GM12878 (cell line): Measurements from ENCODE around the gene DCBLD2. TPM values are rescaled to one million over a fixed set of nuclear protein-coding genes. Genes with fewer than 3 reads are reported as not detected.

ENCODE experiments used
- ATAC-seq: fragments of 200-7000 bp; cut with Tn5 transposase; 3 replicates; pipeline ENCODE4 v1.9.1; 2020; ENCODE audit warnings: mild to moderate bottlenecking, moderate library complexity
- BruUV-seq: library from RNA; stranded (reverse); fragments of 400-500 nt; replicated peaks from 2 replicates; lab custom pipeline; 2021; lab: Mats Ljungman, UMichigan
- CTCF ChIA-PET: fragments of 300-600 bp; sonication (Branson Sonifier 250); formaldehyde crosslinking; extraction: SDS; loops from one replicate; lab custom pipeline; 2021; ENCODE audit warnings: inconsistent platforms; lab: Yijun Ruan, JAX
- POLR2A ChIA-PET: fragments of 350-600 bp; formaldehyde crosslinking; extraction: SDS; loops from one replicate; lab custom pipeline; 2021; ENCODE audit warnings: inconsistent platforms; lab: Charles Lee
- RAD21 ChIA-PET: fragments of 300-600 bp; sonication (Branson Sonifier 250); formaldehyde crosslinking; loops from one replicate; lab custom pipeline; 2023; ENCODE audit warnings: antibody characterized with exemption; ENCODE audit not compliant: unreplicated experiment; lab: Charles Lee
- SMC1A ChIA-PET: fragments of 300-600 bp; sonication (Branson Sonifier 250); formaldehyde crosslinking; loops from one replicate; lab custom pipeline; 2023; ENCODE audit not compliant: unreplicated experiment, uncharacterized antibody; lab: Charles Lee
- DNase-seq: peaks from one replicate; pipeline ENCODE4 v3.0.0-alpha.2; 2011; ENCODE audit warnings: low read depth, low spot score
- FAIRE-seq: peaks from 3 replicates; lab custom pipeline; 2011; peaks lifted over from hg19 to GRCh38; lab: Jason Lieb, UNC
- H2AFZ ChIP-seq: 2 replicates; pipeline ENCODE4 v1.6.0; 2011; ENCODE audit warnings: low read depth, low read length, control low read depth; ENCODE audit not compliant: control insufficient read depth
- H3K27ac ChIP-seq: 2 replicates; pipeline ENCODE4 v1.5.1; 2011; ENCODE audit warnings: control low read depth; ENCODE audit not compliant: control insufficient read depth, insufficient read depth
- H3K27me3 ChIP-seq, 2 experiments: replicated peaks in 1 of 2; 2 replicates each; pipeline versions ENCODE4 v1.6.0 to v1.6.1; 2011; ENCODE audit warnings: low read length in 1 of 2; ENCODE audit not compliant: control insufficient read depth in 2 of 2, insufficient read depth in 2 of 2
- H3K36me3 ChIP-seq, 2 experiments: 2 replicates each; pipeline ENCODE4 v1.5.1; 2011; ENCODE audit warnings: low read length in 1 of 2; ENCODE audit not compliant: control insufficient read depth in 2 of 2, insufficient read depth in 2 of 2
- H3K4me1 ChIP-seq: 2 replicates; pipeline ENCODE4 v1.6.1; 2011; ENCODE audit warnings: mild to moderate bottlenecking, low read length, moderate library complexity, mixed read lengths; ENCODE audit not compliant: control insufficient read depth, insufficient read depth
- H3K4me2 ChIP-seq: 2 replicates; pipeline ENCODE4 v1.6.0; 2011; ENCODE audit warnings: control low read depth; ENCODE audit not compliant: control insufficient read depth, insufficient read depth
- H3K4me3 ChIP-seq: fragments of 200-600 bp; sonication (generic); 2 replicates; pipeline ENCODE4 v1.5.1; 2016
- H3K79me2 ChIP-seq: 2 replicates; pipeline ENCODE4 v1.6.0; 2011; ENCODE audit warnings: low read length; ENCODE audit not compliant: control insufficient read depth, insufficient read depth
- H3K9ac ChIP-seq: 2 replicates; pipeline ENCODE4 v1.8.0; 2011; ENCODE audit warnings: low read length, control low read depth, mixed read lengths; ENCODE audit not compliant: control insufficient read depth, insufficient read depth
- H3K9me3 ChIP-seq: replicated peaks from 3 replicates; pipeline ENCODE4 v1.5.1; 2011; ENCODE audit warnings: mild to moderate bottlenecking, low read length; ENCODE audit not compliant: control insufficient read depth, insufficient read depth
- H4K20me1 ChIP-seq: 2 replicates; pipeline ENCODE4 v1.6.0; 2011; ENCODE audit not compliant: control insufficient read depth, insufficient read depth
- ASH2L ChIP-seq: fragments of 300-600, 200-600 bp; sonication (generic); IDR thresholded peaks from 2 replicates; pipeline ENCODE4 v1.6.1; 2017; ENCODE audit warnings: low read depth, mild to moderate bottlenecking, borderline replicate concordance
- CREM ChIP-seq: IDR thresholded peaks from 2 replicates; pipeline ENCODE4 v1.6.1; 2014; ENCODE audit warnings: antibody characterized with exemption, low read depth
- DPF2 ChIP-seq: fragments of 450-650 bp; IDR thresholded peaks from 2 replicates; pipeline ENCODE4 v1.6.1; 2017; ENCODE audit warnings: mild to moderate bottlenecking
- EGR1 ChIP-seq, 2 experiments: IDR thresholded peaks; 1 replicate in 1 of 2; 2 replicates in 1 of 2; pipeline ENCODE4 v1.6.1; 2011 to 2012; ENCODE audit warnings: low read depth in 2 of 2, low read length in 2 of 2, borderline replicate concordance in 1 of 2, mild to moderate bottlenecking in 1 of 2, moderate library complexity in 1 of 2
- RCOR1 ChIP-seq: conservative IDR thresholded peaks from 2 replicates; pipeline ENCODE4 v1.6.1; 2012; ENCODE audit warnings: low read depth, low read length, improper control_type of control experiment
- TCF3 ChIP-seq: IDR thresholded peaks from 2 replicates; pipeline ENCODE4 v1.6.1; 2012; ENCODE audit warnings: low read depth, mild to moderate bottlenecking, low read length, borderline replicate concordance; ENCODE audit not compliant: insufficient read depth
- ZNF384 ChIP-seq: IDR thresholded peaks from 2 replicates; pipeline ENCODE4 v1.6.1; 2012; ENCODE audit warnings: low read depth, mild to moderate bottlenecking, low read length, improper control_type of control experiment, borderline replicate concordance
- WGBS: methylation state at CpG from one replicate; pipeline ENCODE4 v1.1.6; 2016; ENCODE audit warnings: low lambda C conversion rate; ENCODE audit not compliant: insufficient replicate concordance, insufficient coverage; ENCODE audit errors: missing lambda C conversion rate; 5-methylcytosine and 5-hydroxymethylcytosine counted together
- in situ Hi-C: fragments of 300-500 bp; cut with MboI; formaldehyde crosslinking; loops from 9 replicates; pipeline ENCODE4 v1.14.3; 2018; ENCODE audit warnings: mixed read lengths
- intact Hi-C: fragments of 100-400 bp; cut with micrococcal nuclease; formaldehyde crosslinking; loops from one replicate; pipeline ENCODE4 v1.14.2; 2022; ENCODE audit not compliant: unreplicated experiment
- polyA plus RNA-seq, 11 experiments: library from polyadenylated mRNA; depleted of rRNA in 4 of 11; unstranded in 6 of 11; stranded (reverse) in 5 of 11; fragments of >200 nt; fragmentation: Nextera tagmentation in 4 of 11; fragmentation: Illumina TruSeq in 1 of 11; extraction: Ambion mirVana in 4 of 11; extraction: Trizol in 1 of 11; gene quantifications; 1 replicate in 1 of 11; 2 replicates in 10 of 11; pipeline versions ENCODE4 v1.2.1 to v1.2.3, GENCODE V29; 2011 to 2016; ENCODE audit warnings: inconsistent platforms in 2 of 11, missing spikeins in 2 of 11, low read depth in 1 of 11
- total RNA-seq, 4 experiments: library from RNA; depleted of rRNA in 3 of 4; stranded (reverse); fragments of >200 nt in 3 of 4; fragmentation: Illumina TruSeq in 1 of 4; extraction: Trizol in 1 of 4; gene quantifications; 2 replicates each; pipeline versions ENCODE4 v1.2.1 to v1.2.3, GENCODE V29; 2013 to 2021

Gene DCBLD2
- total and polyA plus RNA-seq, 10 of the 15 experiments (the other 5 are each of a cell fraction or from before 2014, with no cell fraction given): 1.6 to 5.9 (median 4.7) TPM

DNA sequence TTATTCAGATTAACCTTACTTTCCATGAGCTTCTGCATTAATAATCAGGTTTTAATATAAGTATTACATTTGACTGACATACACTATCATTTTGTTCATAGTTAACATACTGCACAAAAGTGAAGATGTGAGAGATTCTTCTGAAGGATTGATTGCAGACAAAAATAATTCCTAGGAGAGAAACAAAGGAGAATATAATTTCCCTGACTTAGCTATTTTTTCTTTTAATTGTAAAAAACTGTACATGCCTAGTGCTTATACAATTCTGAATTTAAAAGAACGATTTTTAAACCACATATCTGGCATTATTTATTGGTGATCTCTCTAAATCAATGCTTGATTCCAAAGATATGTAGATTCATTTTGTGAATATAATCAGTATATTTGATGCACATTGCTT lies 11.0 kb upstream of the DCBLD2 start:
- H3K79me2 ChIP-seq: no peaks in the 10 kb centered on the region
- no peak overlapping the region for H3K9ac ChIP-seq
- no TSS peak for BruUV-seq
- TF ChIP-seq ASH2L (no peak), DPF2 (no peak), EGR1 (IDR thresholded peaks at IDR 0.05; ENCODE audit: borderline replicate concordance in 1 of 2, low read depth in 2 of 2, low read length in 2 of 2) (no peak), RCOR1 (no peak), TCF3 (no peak)
- intact Hi-C loops: no loop called here
- ATAC-seq (no peak), FAIRE-seq (no peak), DNase-seq (no peak)
- no peak overlapping the region for H3K4me3 ChIP-seq
- ChIA-PET SMC1A (no interaction called here), POLR2A (no interaction called here), RAD21 (no interaction called here), CTCF (interaction anchor here (1.0 kb wide), 1 partner anchor 11 kb away, joined by 4 read pairs; the partner anchor contains the start of gene DCBLD2)
- H3K9me3 ChIP-seq: no peaks in the 10 kb centered on the region; the same call in 2 of the 3 replicates
- H3K27ac ChIP-seq: no peak overlapping the region
- in situ Hi-C loops: no loop called here
- WGBS: 0% methylated on average over 1 of the region's 1 CpG
- no peaks in the 10 kb centered on the region for H3K36me3 ChIP-seq
- no peaks in the 10 kb centered on the region for H4K20me1 ChIP-seq
- no peak overlapping the region for H2AFZ ChIP-seq
- H3K4me1 ChIP-seq: no peaks in the 10 kb centered on the region
- no peaks in the 10 kb centered on the region for H3K27me3 ChIP-seq
- H3K4me2 ChIP-seq: no peak overlapping the region

DNA sequence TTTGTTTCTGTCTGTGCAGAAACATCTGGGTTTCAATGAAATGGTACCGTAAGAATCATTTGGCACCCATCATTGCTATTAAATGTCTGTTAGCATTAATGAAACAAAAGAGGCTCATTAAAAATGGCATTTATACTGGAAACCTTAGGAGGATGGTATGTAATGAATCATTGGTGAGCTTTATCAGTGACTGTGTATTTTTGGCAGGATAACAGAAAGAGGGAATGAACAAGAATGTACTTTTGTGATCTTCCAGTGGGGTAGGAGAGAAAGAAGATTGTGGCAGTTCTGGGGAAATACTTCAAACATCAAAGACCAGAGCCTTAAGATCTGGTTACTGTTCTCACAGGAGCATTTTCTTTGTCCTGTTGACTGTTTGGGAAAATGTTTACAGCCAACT lies 4.7 kb upstream of the DCBLD2 start:
- Histone ChIP-seq H3K27ac (no peak overlapping the region), H3K27me3 (no peaks in the 10 kb centered on the region), H3K79me2 (no peaks in the 10 kb centered on the region; the same call in 1 of the 2 replicates), H3K9me3 (no peaks in the 10 kb centered on the region; the same call in 2 of the 3 replicates), H3K9ac (no peak overlapping the region), H2AFZ (no peak overlapping the region), H4K20me1 (no peaks in the 10 kb centered on the region), H3K4me2 (no peak overlapping the region), H3K4me1 (no peaks in the 10 kb centered on the region), H3K36me3 (no peaks in the 10 kb centered on the region), H3K4me3 (no peak overlapping the region)
- CTCF ChIA-PET: no interaction called here
- DNase-seq: no peak
- intact Hi-C loops (loop anchor here (10.0 kb wide), 1 partner anchor 1141 kb away; the partner anchor contains the start of gene ARL6), in situ Hi-C loops (no loop called here)
- BruUV-seq: no TSS peak
- WGBS: 95% methylated on average over 1 of the region's 1 CpG
- RAD21 ChIA-PET: interaction anchor here (0.7 kb wide), 1 partner anchor 1230 kb away, joined by 4 read pairs; no protein-coding TSS in a partner anchor
- no peak for TF ChIP-seq ZNF384
- TF ChIP-seq CREM: no peak
- no peak for FAIRE-seq
- SMC1A ChIA-PET: no interaction called here
- POLR2A ChIA-PET: no interaction called here
- no peak for ATAC-seq
